GM12878 (cell line): ENCODE data around the gene OTUB1. TPM values are rescaled to one million over a fixed set of nuclear protein-coding genes. Genes with fewer than 3 reads are reported as not detected.

Experiments
- ATAC-seq: fragments of 200-7000 bp; cut with Tn5 transposase; 3 replicates; pipeline ENCODE4 v1.9.1; 2020; ENCODE audit warnings: mild to moderate bottlenecking, moderate library complexity
- BruUV-seq: library from RNA; stranded (reverse); fragments of 400-500 nt; replicated peaks from 2 replicates; lab custom pipeline; 2021; lab: Mats Ljungman, UMichigan
- CTCF ChIA-PET: fragments of 300-600 bp; sonication (Branson Sonifier 250); formaldehyde crosslinking; extraction: SDS; loops from one replicate; lab custom pipeline; 2021; ENCODE audit warnings: inconsistent platforms; lab: Yijun Ruan, JAX
- POLR2A ChIA-PET: fragments of 350-600 bp; formaldehyde crosslinking; extraction: SDS; loops from one replicate; lab custom pipeline; 2021; ENCODE audit warnings: inconsistent platforms; lab: Charles Lee
- RAD21 ChIA-PET: fragments of 300-600 bp; sonication (Branson Sonifier 250); formaldehyde crosslinking; loops from one replicate; lab custom pipeline; 2023; ENCODE audit warnings: antibody characterized with exemption; ENCODE audit not compliant: unreplicated experiment; lab: Charles Lee
- SMC1A ChIA-PET: fragments of 300-600 bp; sonication (Branson Sonifier 250); formaldehyde crosslinking; loops from one replicate; lab custom pipeline; 2023; ENCODE audit not compliant: unreplicated experiment, uncharacterized antibody; lab: Charles Lee
- DNase-seq: peaks from one replicate; pipeline ENCODE4 v3.0.0-alpha.2; 2011; ENCODE audit warnings: low read depth, low spot score
- FAIRE-seq: peaks from 3 replicates; lab custom pipeline; 2011; peaks lifted over from hg19 to GRCh38; lab: Jason Lieb, UNC
- H2AFZ ChIP-seq: 2 replicates; pipeline ENCODE4 v1.6.0; 2011; ENCODE audit warnings: low read depth, low read length, control low read depth; ENCODE audit not compliant: control insufficient read depth
- H3K27ac ChIP-seq: 2 replicates; pipeline ENCODE4 v1.5.1; 2011; ENCODE audit warnings: control low read depth; ENCODE audit not compliant: control insufficient read depth, insufficient read depth
- H3K27me3 ChIP-seq, 2 experiments: replicated peaks in 1 of 2; 2 replicates each; pipeline versions ENCODE4 v1.6.0 to v1.6.1; 2011; ENCODE audit warnings: low read length in 1 of 2; ENCODE audit not compliant: control insufficient read depth in 2 of 2, insufficient read depth in 2 of 2
- H3K36me3 ChIP-seq, 2 experiments: 2 replicates each; pipeline ENCODE4 v1.5.1; 2011; ENCODE audit warnings: low read length in 1 of 2; ENCODE audit not compliant: control insufficient read depth in 2 of 2, insufficient read depth in 2 of 2
- H3K4me1 ChIP-seq: 2 replicates; pipeline ENCODE4 v1.6.1; 2011; ENCODE audit warnings: mild to moderate bottlenecking, low read length, moderate library complexity, mixed read lengths; ENCODE audit not compliant: control insufficient read depth, insufficient read depth
- H3K4me2 ChIP-seq: 2 replicates; pipeline ENCODE4 v1.6.0; 2011; ENCODE audit warnings: control low read depth; ENCODE audit not compliant: control insufficient read depth, insufficient read depth
- H3K4me3 ChIP-seq: fragments of 200-600 bp; sonication (generic); 2 replicates; pipeline ENCODE4 v1.5.1; 2016
- H3K79me2 ChIP-seq: 2 replicates; pipeline ENCODE4 v1.6.0; 2011; ENCODE audit warnings: low read length; ENCODE audit not compliant: control insufficient read depth, insufficient read depth
- H3K9ac ChIP-seq: 2 replicates; pipeline ENCODE4 v1.8.0; 2011; ENCODE audit warnings: low read length, control low read depth, mixed read lengths; ENCODE audit not compliant: control insufficient read depth, insufficient read depth
- H3K9me3 ChIP-seq: replicated peaks from 3 replicates; pipeline ENCODE4 v1.5.1; 2011; ENCODE audit warnings: mild to moderate bottlenecking, low read length; ENCODE audit not compliant: control insufficient read depth, insufficient read depth
- H4K20me1 ChIP-seq: 2 replicates; pipeline ENCODE4 v1.6.0; 2011; ENCODE audit not compliant: control insufficient read depth, insufficient read depth
- JUND ChIP-seq: IDR thresholded peaks from 2 replicates; pipeline ENCODE4 v1.6.1; 2012; ENCODE audit warnings: low read depth, mild to moderate bottlenecking, low read length, improper control_type of control experiment, moderate library complexity
- POU2F2 ChIP-seq: IDR thresholded peaks from 3 replicates; pipeline ENCODE4 v1.6.1; 2011; ENCODE audit warnings: low read depth, mild to moderate bottlenecking, low read length, borderline replicate concordance
- ZBTB11 ChIP-seq: fragments of 450-650 bp; formaldehyde crosslinking; IDR thresholded peaks from 2 replicates; pipeline ENCODE4 v1.5.0; 2022; ENCODE audit warnings: mild to moderate bottlenecking, missing genetic modification characterization
- ZNF217 ChIP-seq: fragments of 450-650 bp; IDR thresholded peaks from 2 replicates; pipeline ENCODE4 v1.6.1; 2017; ENCODE audit warnings: antibody characterized with exemption, mild to moderate bottlenecking
- ZNF687 ChIP-seq: fragments of 450-650 bp; IDR thresholded peaks from 2 replicates; pipeline ENCODE4 v1.6.1; 2017; ENCODE audit warnings: mild to moderate bottlenecking, moderate library complexity
- WGBS: methylation state at CpG from one replicate; pipeline ENCODE4 v1.1.6; 2016; ENCODE audit warnings: low lambda C conversion rate; ENCODE audit not compliant: insufficient replicate concordance, insufficient coverage; ENCODE audit errors: missing lambda C conversion rate; 5-methylcytosine and 5-hydroxymethylcytosine counted together
- in situ Hi-C: fragments of 300-500 bp; cut with MboI; formaldehyde crosslinking; loops from 9 replicates; pipeline ENCODE4 v1.14.3; 2018; ENCODE audit warnings: mixed read lengths
- intact Hi-C: fragments of 100-400 bp; cut with micrococcal nuclease; formaldehyde crosslinking; loops from one replicate; pipeline ENCODE4 v1.14.2; 2022; ENCODE audit not compliant: unreplicated experiment
- polyA plus RNA-seq, 11 experiments: library from polyadenylated mRNA; depleted of rRNA in 4 of 11; unstranded in 6 of 11; stranded (reverse) in 5 of 11; fragments of >200 nt; fragmentation: Nextera tagmentation in 4 of 11; fragmentation: Illumina TruSeq in 1 of 11; extraction: Ambion mirVana in 4 of 11; extraction: Trizol in 1 of 11; gene quantifications; 1 replicate in 1 of 11; 2 replicates in 10 of 11; pipeline versions ENCODE4 v1.2.1 to v1.2.3, GENCODE V29; 2011 to 2016; ENCODE audit warnings: inconsistent platforms in 2 of 11, missing spikeins in 2 of 11, low read depth in 1 of 11
- total RNA-seq, 4 experiments: library from RNA; depleted of rRNA in 3 of 4; stranded (reverse); fragments of >200 nt in 3 of 4; fragmentation: Illumina TruSeq in 1 of 4; extraction: Trizol in 1 of 4; gene quantifications; 2 replicates each; pipeline versions ENCODE4 v1.2.1 to v1.2.3, GENCODE V29; 2013 to 2021
- TF ChIP-seq, protein P1 (sequence below): IDR thresholded peaks from 2 replicates; pipeline ENCODE4 v1.6.1; 2012; ENCODE audit warnings: low read depth, low read length, improper control_type of control experiment
- TF ChIP-seq, protein P2 (sequence below): fragments of 450-650 bp; IDR thresholded peaks from 2 replicates; pipeline ENCODE4 v1.6.1; 2017; ENCODE audit warnings: borderline replicate concordance
- TF ChIP-seq, protein P3 (sequence below): fragments of 450-650 bp; IDR thresholded peaks from 2 replicates; pipeline ENCODE4 v1.6.1; 2017; ENCODE audit warnings: mild to moderate bottlenecking, low read depth, inconsistent platforms; ENCODE audit not compliant: poor library complexity, severe bottlenecking

OTUB1 gene
- total and polyA plus RNA-seq, 10 of the 15 experiments (the other 5 are each of a cell fraction or from before 2014, with no cell fraction given), result 49.6 to 225 (median 131) TPM

GRCh38 chr11:63985812-63986155, 454 bp upstream of the OTUB1 start:
- Histone ChIP-seq H4K20me1 (peaks cover 5% of the 10 kb centered on the region; the same call in 1 of the 2 replicates), H3K79me2 (peaks cover 40% of the 10 kb centered on the region), H3K9ac (peak overlapping the region; percentile 80), H3K4me2 (peak overlapping the region; percentile 75), H3K9me3 (no peaks in the 10 kb centered on the region), H3K27ac (peak overlapping the region; percentile 68), H3K27me3 (no peaks in the 10 kb centered on the region), H3K4me3 (peak overlapping the region; percentile 88), H3K36me3 (peaks cover 2 to 11% of the 10 kb centered on the region in 2 experiments; a peak in 3 of 4 replicates), H3K4me1 (peaks cover 22% of the 10 kb centered on the region), H2AFZ (peak overlapping the region; percentile 92)
- whole genome bisulfite sequencing, result under 1% methylated on average over 18 of the region's 18 CpGs
- RAD21 ChIA-PET, result interaction anchor here (0.5 to 1.3 kb wide), 3 partner anchors 11 to 198 kb away, joined by 3 read pairs; partner anchors contain the start of gene COX8A
- SMC1A ChIA-PET, result interaction anchor here (0.7 kb wide), 1 partner anchor 146 kb away, joined by 3 read pairs; no protein-coding TSS in a partner anchor
- CTCF ChIA-PET, result interaction anchor here (0.7 kb wide), 1 partner anchor 675 kb away, joined by 3 read pairs; no protein-coding TSS in a partner anchor
- FAIRE-seq, result no peak
- in situ Hi-C loops, result no loop called here
- POLR2A ChIA-PET, result interaction anchor here (0.6 to 1.3 kb wide), 2 partner anchors 11 to 339 kb away, joined by 3 to 11 read pairs; partner anchors contain the start of gene COX8A
- ATAC-seq, result peak; percentile 84
- TSS peak; percentile 94 for BruUV-seq
- peak; percentile 15 for DNase-seq
- intact Hi-C loops, result no loop called here
- no peak for TF ChIP-seq JUND
- TF ChIP-seq, protein P1, sequence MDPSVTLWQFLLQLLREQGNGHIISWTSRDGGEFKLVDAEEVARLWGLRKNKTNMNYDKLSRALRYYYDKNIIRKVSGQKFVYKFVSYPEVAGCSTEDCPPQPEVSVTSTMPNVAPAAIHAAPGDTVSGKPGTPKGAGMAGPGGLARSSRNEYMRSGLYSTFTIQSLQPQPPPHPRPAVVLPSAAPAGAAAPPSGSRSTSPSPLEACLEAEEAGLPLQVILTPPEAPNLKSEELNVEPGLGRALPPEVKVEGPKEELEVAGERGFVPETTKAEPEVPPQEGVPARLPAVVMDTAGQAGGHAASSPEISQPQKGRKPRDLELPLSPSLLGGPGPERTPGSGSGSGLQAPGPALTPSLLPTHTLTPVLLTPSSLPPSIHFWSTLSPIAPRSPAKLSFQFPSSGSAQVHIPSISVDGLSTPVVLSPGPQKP, result 0 out of 2 replicates have a peak, but pooled peaks have one; percentile 4
- TF ChIP-seq, protein P2, sequence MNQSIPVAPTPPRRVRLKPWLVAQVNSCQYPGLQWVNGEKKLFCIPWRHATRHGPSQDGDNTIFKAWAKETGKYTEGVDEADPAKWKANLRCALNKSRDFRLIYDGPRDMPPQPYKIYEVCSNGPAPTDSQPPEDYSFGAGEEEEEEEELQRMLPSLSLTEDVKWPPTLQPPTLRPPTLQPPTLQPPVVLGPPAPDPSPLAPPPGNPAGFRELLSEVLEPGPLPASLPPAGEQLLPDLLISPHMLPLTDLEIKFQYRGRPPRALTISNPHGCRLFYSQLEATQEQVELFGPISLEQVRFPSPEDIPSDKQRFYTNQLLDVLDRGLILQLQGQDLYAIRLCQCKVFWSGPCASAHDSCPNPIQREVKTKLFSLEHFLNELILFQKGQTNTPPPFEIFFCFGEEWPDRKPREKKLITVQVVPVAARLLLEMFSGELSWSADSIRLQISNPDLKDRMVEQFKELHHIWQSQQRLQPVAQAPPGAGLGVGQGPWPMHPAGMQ, result no peak
- TF ChIP-seq, protein P3, sequence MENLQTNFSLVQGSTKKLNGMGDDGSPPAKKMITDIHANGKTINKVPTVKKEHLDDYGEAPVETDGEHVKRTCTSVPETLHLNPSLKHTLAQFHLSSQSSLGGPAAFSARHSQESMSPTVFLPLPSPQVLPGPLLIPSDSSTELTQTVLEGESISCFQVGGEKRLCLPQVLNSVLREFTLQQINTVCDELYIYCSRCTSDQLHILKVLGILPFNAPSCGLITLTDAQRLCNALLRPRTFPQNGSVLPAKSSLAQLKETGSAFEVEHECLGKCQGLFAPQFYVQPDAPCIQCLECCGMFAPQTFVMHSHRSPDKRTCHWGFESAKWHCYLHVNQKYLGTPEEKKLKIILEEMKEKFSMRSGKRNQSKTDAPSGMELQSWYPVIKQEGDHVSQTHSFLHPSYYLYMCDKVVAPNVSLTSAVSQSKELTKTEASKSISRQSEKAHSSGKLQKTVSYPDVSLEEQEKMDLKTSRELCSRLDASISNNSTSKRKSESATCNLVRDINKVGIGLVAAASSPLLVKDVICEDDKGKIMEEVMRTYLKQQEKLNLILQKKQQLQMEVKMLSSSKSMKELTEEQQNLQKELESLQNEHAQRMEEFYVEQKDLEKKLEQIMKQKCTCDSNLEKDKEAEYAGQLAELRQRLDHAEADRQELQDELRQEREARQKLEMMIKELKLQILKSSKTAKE, result no peak
- TF ChIP-seq ZNF687, result peak; percentile 19; the same call in 1 of the 2 replicates
- 0 out of 3 replicates have a peak, but pooled peaks have one; percentile 21 for TF ChIP-seq POU2F2
- TF ChIP-seq ZBTB11 (CRISPR knock-in tag), result 0 out of 2 replicates have a peak, but pooled peaks have one; percentile 21
- peak; percentile 44; the same call in 1 of the 2 replicates for TF ChIP-seq ZNF217
